Measurements from ENCODE around the gene LCOR. TPM values are rescaled to one million over a fixed set of nuclear protein-coding genes. Genes with fewer than 3 reads are reported as not detected.
"Not testable (repeated sequence)": the region's sequence is repeated elsewhere in the genome, so short reads cannot be mapped to it uniquely, and the experiment has no call there.

LCOR gene
- total RNA-seq, 1 experiment from 2014 or later: 10.5 TPM

- TF ChIP-seq EZH2 (IDR thresholded peaks at IDR 0.05; ENCODE audit: low read length, unreplicated experiment) (no peak), CTCF (conservative IDR thresholded peaks at IDR 0.05; ENCODE audit: low read depth, low read length) (no peak), EZH2phosphoT487 (IDR thresholded peaks at IDR 0.05; ENCODE audit: borderline replicate concordance, low read length) (no peak)
- no TSS peak for BruUV-seq (replicated peaks)
- ATAC-seq (no peak), DNase-seq (no peak)
- POLR2A ChIA-PET (ENCODE audit: unreplicated experiment): no interaction called here
- peaks cover 10% of the 10 kb centered on the region; the same call in 1 of the 2 replicates for H3K4me1 ChIP-seq (ENCODE audit: insufficient read depth, low read length)
- no peak overlapping the region for H3K27ac ChIP-seq (ENCODE audit: low read length)
- no peak overlapping the region for H3K4me3 ChIP-seq (ENCODE audit: low read length)
- no peaks in the 10 kb centered on the region for H3K9me3 ChIP-seq (ENCODE audit: low read length)
- H3K36me3 ChIP-seq (ENCODE audit: low read depth, low read length): no peaks in the 10 kb centered on the region
- H3F3A ChIP-seq (ENCODE audit: low read length, unreplicated experiment): no peaks in the 10 kb centered on the region
- no peaks in the 10 kb centered on the region for H3K27me3 ChIP-seq (ENCODE audit: low read length)
- no peaks in the 10 kb centered on the region for H4K20me1 ChIP-seq (ENCODE audit: low read length)
- H3K9ac ChIP-seq (ENCODE audit: low read length): no peak overlapping the region
- CTCF ChIA-PET: no interaction called here
- H2AFZ ChIP-seq (ENCODE audit: low read length): no peak overlapping the region
- H3K9me2 ChIP-seq (replicated peaks; ENCODE audit: low read length): no peaks in the 10 kb centered on the region
- no peak overlapping the region for H3K4me2 ChIP-seq (ENCODE audit: low read length)
- no peaks in the 10 kb centered on the region for H3K79me2 ChIP-seq (ENCODE audit: low read length)
- intact Hi-C loops (cut with micrococcal nuclease): no loop called here
These were observed 199.4 kb downstream of the LCOR start for GRCh38 chr10:97031459-97031858.

GRCh38 chr10:97032624-97033023, 200.5 kb downstream of the LCOR start:
- H3K9me2 ChIP-seq (replicated peaks; ENCODE audit: low read length): no peaks in the 10 kb centered on the region
- no peaks in the 10 kb centered on the region for H3K27me3 ChIP-seq (ENCODE audit: low read length)
- no peak overlapping the region for H3K4me2 ChIP-seq (ENCODE audit: low read length)
- ChIA-PET POLR2A (ENCODE audit: unreplicated experiment) (no interaction called here), CTCF (no interaction called here)
- H3K9me3 ChIP-seq (ENCODE audit: low read length): no peaks in the 10 kb centered on the region
- H3K27ac ChIP-seq (ENCODE audit: low read length): no peak overlapping the region
- H3K4me3 ChIP-seq (ENCODE audit: low read length): no peak overlapping the region
- peaks cover 11% of the 10 kb centered on the region; the same call in 1 of the 2 replicates for H3K4me1 ChIP-seq (ENCODE audit: insufficient read depth, low read length)
- TF ChIP-seq EZH2phosphoT487 (IDR thresholded peaks at IDR 0.05; ENCODE audit: borderline replicate concordance, low read length) (no peak), EZH2 (IDR thresholded peaks at IDR 0.05; ENCODE audit: low read length, unreplicated experiment) (no peak), CTCF (conservative IDR thresholded peaks at IDR 0.05; ENCODE audit: low read depth, low read length) (no peak)
- H3K36me3 ChIP-seq (ENCODE audit: low read depth, low read length): no peaks in the 10 kb centered on the region
- H2AFZ ChIP-seq (ENCODE audit: low read length): no peak overlapping the region
- DNase-seq: no peak
- no peaks in the 10 kb centered on the region for H3K79me2 ChIP-seq (ENCODE audit: low read length)
- no peaks in the 10 kb centered on the region for H4K20me1 ChIP-seq (ENCODE audit: low read length)
- no peak overlapping the region for H3K9ac ChIP-seq (ENCODE audit: low read length)
- H3F3A ChIP-seq (ENCODE audit: low read length, unreplicated experiment): no peaks in the 10 kb centered on the region
- no peak for ATAC-seq
- BruUV-seq (replicated peaks): no TSS peak
- intact Hi-C loops (cut with micrococcal nuclease): no loop called here

GRCh38 chr10:97033841-97034240, 201.7 kb downstream of the LCOR start:
- DNase-seq; CTCF ChIA-PET; H3K9me3 ChIP-seq (ENCODE audit: low read length); H3K4me2 ChIP-seq (ENCODE audit: low read length); H2AFZ ChIP-seq (ENCODE audit: low read length); intact Hi-C loops (cut with micrococcal nuclease); H3K9me2 ChIP-seq (replicated peaks; ENCODE audit: low read length); H3K79me2 ChIP-seq (ENCODE audit: low read length); ATAC-seq; H3K27ac ChIP-seq (ENCODE audit: low read length); H4K20me1 ChIP-seq (ENCODE audit: low read length); H3K27me3 ChIP-seq (ENCODE audit: low read length); H3F3A ChIP-seq (ENCODE audit: low read length, unreplicated experiment); H3K9ac ChIP-seq (ENCODE audit: low read length); BruUV-seq (replicated peaks); H3K36me3 ChIP-seq (ENCODE audit: low read depth, low read length); H3K4me3 ChIP-seq (ENCODE audit: low read length); POLR2A ChIA-PET (ENCODE audit: unreplicated experiment): not testable (repeated sequence)
- H3K4me1 ChIP-seq (ENCODE audit: insufficient read depth, low read length): peaks cover 12% of the 10 kb centered on the region; the same call in 1 of the 2 replicates

Measured in PC-3 (cell line).